Measurements from ENCODE around the gene C19orf53.
"Not testable (repeated sequence)": the region's sequence is repeated elsewhere in the genome, so short reads cannot be mapped to it uniquely, and the experiment has no call there.

C19orf53 gene

GRCh38 chr19:13764101-13764807 is 10.0 kb upstream of the C19orf53 start, which contains the start of gene MRI1:
MRI1 (plus strand) TSS chr19:13764522; CDS start chr19:13764589, 67 bp downstream.
- no peak for DNase-seq (ENCODE audit: low read depth)

DNA sequence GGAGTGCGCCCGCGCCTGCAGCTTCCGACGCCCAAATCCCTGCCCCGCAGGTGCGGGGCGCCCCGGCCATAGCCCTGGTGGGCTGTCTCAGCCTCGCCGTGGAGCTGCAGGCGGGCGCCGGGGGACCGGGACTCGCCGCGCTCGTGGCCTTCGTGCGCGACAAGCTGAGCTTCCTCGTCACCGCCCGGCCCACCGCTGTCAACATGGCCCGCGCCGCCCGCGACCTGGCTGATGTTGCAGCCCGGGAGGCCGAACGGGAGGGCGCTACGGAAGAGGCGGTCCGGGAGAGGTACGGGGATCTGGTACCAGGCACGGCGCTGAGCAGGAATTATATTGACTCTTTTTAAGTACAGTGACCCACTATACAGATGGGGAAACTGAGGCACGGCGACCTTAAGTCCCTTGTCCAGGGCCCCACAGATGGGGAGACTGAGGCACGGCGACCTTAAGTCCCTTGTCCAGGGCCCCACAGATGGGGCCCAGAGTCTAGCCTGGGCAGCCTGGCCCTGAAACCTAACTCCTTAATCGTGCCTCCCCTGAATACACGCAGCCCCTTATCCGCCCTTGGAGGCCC is 9.3 kb upstream of the C19orf53 start:
- no peak for DNase-seq (ENCODE audit: low read depth)

DNA sequence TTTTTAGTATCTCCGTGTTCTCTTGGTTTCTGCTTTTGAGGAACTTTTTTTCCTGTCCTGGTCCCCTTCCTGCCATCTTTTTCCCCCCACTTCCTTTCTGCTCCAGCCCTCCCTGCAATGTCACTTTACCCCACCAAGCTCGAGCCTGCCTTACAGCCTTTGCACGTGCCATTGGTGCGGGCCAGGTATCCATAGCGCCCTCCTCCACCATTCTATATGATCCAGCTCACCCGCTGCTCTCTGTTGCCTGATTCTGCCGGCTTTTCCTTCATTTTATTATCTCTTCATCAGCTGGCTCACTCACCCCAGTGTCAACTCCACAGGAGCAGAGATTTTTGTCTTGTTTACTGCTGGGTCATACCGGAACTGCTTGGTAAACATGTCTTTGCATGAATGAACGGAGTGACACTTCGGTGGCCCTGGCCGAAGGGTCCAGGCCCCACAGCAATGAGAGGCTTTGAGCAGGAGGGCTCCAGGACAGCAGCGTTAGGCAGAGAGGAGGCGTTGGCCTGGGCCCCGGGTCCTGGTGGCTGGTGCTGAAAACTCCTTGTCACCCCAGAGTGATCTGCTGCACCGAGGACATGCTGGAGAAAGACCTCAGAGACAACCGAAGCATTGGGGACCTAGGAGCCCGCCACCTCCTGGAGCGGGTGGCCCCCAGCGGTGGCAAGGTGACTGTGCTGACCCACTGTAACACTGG is 8.7 kb upstream of the C19orf53 start:
- no peak for DNase-seq (ENCODE audit: low read depth)

GRCh38 chr19:13766095-13766481 is 8.2 kb upstream of the C19orf53 start:
- DNase-seq (ENCODE audit: low read depth), result no peak

- DNase-seq (ENCODE audit: low read depth), result no peak
Observed at GRCh38 chr19:13768510-13768909, 5.7 kb upstream of the C19orf53 start.

DNA sequence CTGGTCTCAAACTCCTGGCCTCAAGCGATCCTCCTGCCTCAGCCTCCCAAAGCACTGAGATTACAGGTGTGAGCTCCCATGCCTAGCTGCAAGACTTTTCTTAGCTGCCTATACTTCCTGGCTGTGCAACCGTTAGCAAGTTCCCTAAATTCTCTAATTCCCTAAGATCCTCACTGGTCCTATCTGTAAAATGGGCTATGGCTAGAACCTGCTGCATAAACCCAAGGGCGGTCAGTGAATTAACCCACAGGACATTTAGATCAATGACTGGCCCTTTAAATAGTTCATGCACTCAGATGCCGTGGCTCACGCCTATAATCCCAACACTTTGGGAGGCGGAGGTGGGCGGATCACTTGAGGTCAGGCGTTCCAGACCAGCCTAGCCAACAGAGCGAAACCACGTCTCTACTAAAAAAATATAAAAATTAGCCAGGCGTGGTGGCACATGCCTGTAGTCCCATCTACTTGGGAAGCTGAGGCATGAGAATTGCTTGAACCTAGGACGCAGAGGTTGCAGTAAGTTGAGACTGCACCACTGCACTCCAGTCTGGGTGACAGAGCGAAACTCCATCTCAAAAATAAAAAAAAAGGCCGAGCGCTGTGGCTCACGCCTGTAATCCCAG is 4.1 kb upstream of the C19orf53 start:
- DNase-seq (ENCODE audit: low read depth), result no peak

- no peak for DNase-seq (ENCODE audit: low read depth)
Observed at GRCh38 chr19:13778398-13778797, 4.1 kb downstream of the C19orf53 start.

DNA sequence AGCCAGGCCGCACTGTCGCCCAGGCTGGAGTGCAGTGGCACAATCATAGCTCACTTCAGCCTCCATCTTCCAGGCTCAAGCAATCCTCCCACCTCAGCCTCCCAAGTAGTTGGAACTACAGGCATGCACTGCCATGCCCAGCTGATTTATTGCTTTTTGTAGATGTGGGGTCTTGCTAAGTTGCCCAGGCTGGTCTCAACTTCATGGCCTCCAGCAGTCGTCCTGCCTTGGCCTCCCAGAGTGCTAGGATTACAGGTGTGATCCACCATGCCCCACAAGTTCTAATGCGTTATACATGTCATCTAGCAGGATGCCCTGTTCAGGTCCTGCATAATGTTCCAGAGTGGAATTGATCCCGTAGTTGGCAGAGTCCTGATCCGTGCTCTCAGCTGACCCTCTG is 4.6 kb downstream of the C19orf53 start:
- no peak for DNase-seq (ENCODE audit: low read depth)

GRCh38 chr19:13779794-13780193 is 5.5 kb downstream of the C19orf53 start:
- DNase-seq (ENCODE audit: low read depth), result not testable (repeated sequence)

DNA sequence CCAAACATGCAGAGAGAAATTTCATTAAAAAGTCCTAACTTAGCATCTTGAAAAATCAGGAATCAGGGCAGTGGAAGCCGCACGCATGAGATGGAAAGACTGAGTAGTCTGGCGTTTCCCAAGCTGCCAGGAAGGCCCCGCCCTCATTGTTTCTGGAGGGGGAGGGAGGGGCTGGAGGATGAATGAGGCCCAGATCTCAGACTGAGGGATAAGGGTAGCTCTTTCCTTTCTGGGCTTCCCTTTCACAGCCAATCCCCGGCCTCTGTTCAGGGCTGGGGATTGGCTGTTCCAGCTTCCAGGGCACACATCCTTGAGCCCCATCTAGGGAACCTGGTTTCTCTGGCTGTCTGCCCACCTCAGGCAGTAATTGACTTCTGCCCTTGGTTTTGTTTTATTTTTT is 7.3 kb downstream of the C19orf53 start:
- no peak for DNase-seq (ENCODE audit: low read depth)

DNA sequence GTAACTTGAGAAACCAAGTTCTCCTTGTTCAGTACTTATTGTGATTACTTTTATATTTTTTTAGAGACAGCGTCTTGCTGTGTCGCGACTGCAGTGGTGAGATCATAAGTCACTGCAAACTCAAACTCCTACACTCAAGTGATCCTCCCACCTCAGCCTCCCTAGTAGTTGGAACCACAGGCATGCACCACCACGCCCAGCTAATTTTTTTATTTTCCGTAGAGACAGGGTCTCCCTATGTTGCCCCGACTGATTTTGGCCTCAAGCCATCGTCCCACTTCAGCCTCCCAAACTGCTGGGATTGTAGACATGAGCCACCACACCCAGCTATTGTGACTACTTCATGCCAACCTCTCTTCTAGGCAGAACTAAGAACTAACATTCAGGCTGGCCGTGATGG is 8.3 kb downstream of the C19orf53 start:
- no peak for DNase-seq (ENCODE audit: low read depth)

GRCh38 chr19:13783565-13784500 is 9.6 kb downstream of the C19orf53 start:
- DNase-seq (ENCODE audit: low read depth), result no peak

- no peak for DNase-seq (ENCODE audit: low read depth)
Observed at GRCh38 chr19:13784731-13785452, 10.6 kb downstream of the C19orf53 start.

DNA sequence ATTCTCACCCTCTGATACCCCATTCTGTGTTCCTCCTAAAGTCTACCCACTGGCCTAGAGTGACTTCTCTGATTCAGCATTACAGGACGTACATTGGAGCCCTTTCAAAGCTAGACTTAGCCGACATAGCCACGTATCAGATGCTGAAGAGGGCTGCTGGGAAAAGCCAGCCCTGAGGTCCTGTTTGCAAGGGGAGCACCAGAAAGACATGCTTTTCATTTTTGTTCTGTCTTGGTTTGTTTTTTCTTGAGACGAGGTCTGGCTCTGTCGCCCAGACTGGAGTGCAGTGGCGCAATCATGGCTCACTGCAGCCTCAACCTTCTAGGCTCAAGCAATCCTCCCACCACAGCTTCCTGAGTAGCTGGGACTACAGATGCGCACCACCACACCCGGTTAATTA is 14.7 kb downstream of the C19orf53 start:
- peak; percentile 80 for DNase-seq (ENCODE audit: low read depth)

DNA sequence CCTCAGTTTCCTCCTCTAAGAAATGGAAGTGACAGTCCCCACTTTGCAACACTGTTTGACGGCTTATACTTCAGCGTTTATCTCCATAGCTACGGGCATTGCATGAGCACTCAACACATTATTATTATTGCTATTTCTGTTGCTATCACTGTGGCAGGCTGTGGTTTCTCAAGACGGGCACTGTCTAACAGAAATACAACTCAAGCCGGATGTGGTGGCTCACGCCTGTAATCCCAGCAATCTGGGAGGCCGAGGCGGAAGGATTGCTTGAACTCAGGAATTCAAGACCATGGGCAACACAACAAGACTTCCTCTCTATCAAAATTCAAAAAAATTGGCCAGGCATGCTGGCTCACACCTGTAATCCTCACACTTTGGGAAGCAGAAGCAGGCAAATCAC is 16.1 kb downstream of the C19orf53 start:
- no peak for DNase-seq (ENCODE audit: low read depth)

DNA sequence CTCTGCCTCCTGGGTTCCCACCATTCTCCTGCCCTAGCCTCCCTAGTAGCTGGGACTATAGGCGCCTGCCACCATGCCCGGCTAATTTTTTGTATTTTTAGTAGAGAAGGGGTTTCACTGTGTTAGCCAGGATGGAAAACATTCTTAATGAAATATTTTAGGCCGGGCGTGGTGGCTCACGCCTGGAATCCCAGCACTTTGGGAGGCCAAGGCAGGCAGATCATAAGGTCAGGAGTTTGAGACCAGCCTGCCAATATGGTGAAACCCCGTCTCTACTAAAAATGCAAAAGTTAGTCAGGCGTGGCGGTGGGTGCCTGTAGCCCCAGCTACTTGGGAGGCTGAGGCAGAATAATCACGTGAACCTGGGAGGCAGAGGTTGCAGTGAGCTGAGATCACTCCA is 19.1 kb downstream of the C19orf53 start:
- DNase-seq (ENCODE audit: low read depth), result not testable (repeated sequence)

DNA sequence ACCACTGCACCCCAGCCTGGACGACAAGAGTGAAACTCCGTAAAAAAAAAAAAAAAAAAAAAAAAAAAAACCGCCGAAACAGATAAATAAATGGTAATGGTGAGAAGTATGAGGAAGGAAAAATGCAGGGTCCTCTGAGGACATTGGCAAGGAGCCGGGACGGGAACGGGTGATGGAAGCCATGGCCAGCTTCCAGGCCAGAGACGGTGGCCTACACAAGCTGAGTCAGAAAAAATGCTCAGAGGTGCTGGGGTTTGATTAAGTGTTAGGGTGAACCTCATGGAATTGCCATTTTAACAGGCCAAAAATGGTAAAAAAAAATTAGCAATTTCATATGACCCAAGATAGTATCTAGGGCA is 20.1 kb downstream of the C19orf53 start:
- DNase-seq (ENCODE audit: low read depth), result peak; percentile 81

- peak; percentile 96 for DNase-seq (ENCODE audit: low read depth)
Observed at GRCh38 chr19:13794757-13795589, 20.7 kb downstream of the C19orf53 start, which contains the start of gene ZSWIM4. ZSWIM4 (plus strand) TSS chr19:13795443; CDS start chr19:13795649, 206 bp downstream.

DNA sequence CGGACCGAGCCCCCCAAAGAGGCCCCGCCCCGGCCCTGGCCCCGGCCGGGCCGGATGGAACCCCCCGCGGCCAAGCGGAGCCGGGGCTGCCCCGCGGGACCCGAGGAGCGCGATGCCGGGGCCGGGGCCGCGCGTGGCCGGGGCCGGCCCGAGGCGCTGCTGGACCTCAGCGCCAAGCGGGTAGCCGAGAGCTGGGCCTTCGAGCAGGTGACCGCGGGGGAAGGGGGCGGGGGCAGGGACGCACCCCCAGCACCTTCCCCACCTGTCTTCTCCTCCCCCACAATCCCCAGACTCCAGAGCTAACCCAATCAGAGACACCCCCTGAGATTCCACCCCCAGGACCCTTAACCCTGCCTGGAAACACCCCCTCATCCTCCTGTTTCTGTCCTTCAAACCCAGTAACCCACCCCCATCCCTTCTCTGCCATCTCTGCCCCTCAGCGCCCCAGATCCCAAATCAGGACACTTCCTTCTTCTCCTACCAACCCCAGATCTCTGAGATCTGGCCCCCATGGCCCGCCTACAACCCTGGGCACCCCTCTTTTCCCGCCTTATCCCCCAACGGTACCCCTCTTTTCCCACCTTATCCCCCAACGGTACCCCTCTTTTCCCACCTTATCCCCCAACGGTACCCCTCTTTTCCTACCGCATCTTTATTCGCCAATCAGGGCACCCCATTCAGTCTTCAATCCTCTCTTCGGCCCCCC is 21.5 kb downstream of the C19orf53 start:
- no peak for DNase-seq (ENCODE audit: low read depth)

All from GM04503 (cell line).